HG02610 (cell line): ENCODE measurements around the gene RBM45.
"Not testable (repeated sequence)": the region's sequence is repeated elsewhere in the genome, so short reads cannot be mapped to it uniquely, and the experiment has no call there.

ENCODE experiments used
- ATAC-seq: cut with Tn5 transposase; IDR thresholded peaks from one replicate; pipeline ENCODE4 v1.9.1; 2021; ENCODE audit warnings: mild to moderate bottlenecking, moderate library complexity; ENCODE audit not compliant: unreplicated experiment

The RBM45 gene

GRCh38 chr2:178105566-178105965 lies 6.7 kb upstream of the RBM45 start:
- no peak for ATAC-seq

- ATAC-seq, result no peak
Observed at GRCh38 chr2:178106053-178106452, 6.2 kb upstream of the RBM45 start.

GRCh38 chr2:178108176-178108575 lies 4.1 kb upstream of the RBM45 start:
- no peak for ATAC-seq

GRCh38 chr2:178109813-178110212 lies 2.4 kb upstream of the RBM45 start:
- ATAC-seq, result no peak

GRCh38 chr2:178110681-178111080 lies 1.6 kb upstream of the RBM45 start:
- no peak for ATAC-seq

- ATAC-seq, result no peak
Observed at GRCh38 chr2:178111743-178112142, 494 bp upstream of the RBM45 start.

- ATAC-seq, result peak; percentile 45
Observed at GRCh38 chr2:178114462-178114861, 2.2 kb downstream of the RBM45 start.

- ATAC-seq, result no peak
Observed at GRCh38 chr2:178115271-178115670, 3.0 kb downstream of the RBM45 start.

- ATAC-seq, result no peak
Observed at GRCh38 chr2:178117725-178118124, 5.5 kb downstream of the RBM45 start.

- ATAC-seq, result no peak
Observed at GRCh38 chr2:178119179-178119922, 7.1 kb downstream of the RBM45 start.

GRCh38 chr2:178123163-178123562 lies 10.9 kb downstream of the RBM45 start:
- ATAC-seq, result no peak

- ATAC-seq, result no peak
Observed at GRCh38 chr2:178125125-178125524, 12.9 kb downstream of the RBM45 start.

- no peak for ATAC-seq
Observed at GRCh38 chr2:178125862-178126261, 13.6 kb downstream of the RBM45 start.

GRCh38 chr2:178128836-178129630 lies 16.8 kb downstream of the RBM45 start:
- ATAC-seq, result no peak

- no peak for ATAC-seq
Observed at GRCh38 chr2:178136321-178137025, 24.2 kb downstream of the RBM45 start.

GRCh38 chr2:178142274-178143065 lies 30.2 kb downstream of the RBM45 start:
- no peak for ATAC-seq

- no peak for ATAC-seq
Observed at GRCh38 chr2:178143481-178143880, 31.2 kb downstream of the RBM45 start.

- ATAC-seq, result no peak
Observed at GRCh38 chr2:178152033-178152432, 39.8 kb downstream of the RBM45 start.

GRCh38 chr2:178152542-178152941 lies 40.3 kb downstream of the RBM45 start:
- ATAC-seq, result no peak

- no peak for ATAC-seq
Observed at GRCh38 chr2:178152977-178153376, 40.7 kb downstream of the RBM45 start.

- not testable (repeated sequence) for ATAC-seq
Observed at GRCh38 chr2:178153878-178154277, 41.6 kb downstream of the RBM45 start.
